GM12878 (cell line): ENCODE results near the gene TMEM214. TPM values are rescaled to one million over a fixed set of nuclear protein-coding genes. Genes with fewer than 3 reads are reported as not detected.

Experiments
- ATAC-seq: fragments of 200-7000 bp; cut with Tn5 transposase; 3 replicates; pipeline ENCODE4 v1.9.1; 2020; ENCODE audit warnings: mild to moderate bottlenecking, moderate library complexity
- BruUV-seq: library from RNA; stranded (reverse); fragments of 400-500 nt; replicated peaks from 2 replicates; lab custom pipeline; 2021; lab: Mats Ljungman, UMichigan
- CTCF ChIA-PET: fragments of 300-600 bp; sonication (Branson Sonifier 250); formaldehyde crosslinking; extraction: SDS; loops from one replicate; lab custom pipeline; 2021; ENCODE audit warnings: inconsistent platforms; lab: Yijun Ruan, JAX
- POLR2A ChIA-PET: fragments of 350-600 bp; formaldehyde crosslinking; extraction: SDS; loops from one replicate; lab custom pipeline; 2021; ENCODE audit warnings: inconsistent platforms; lab: Charles Lee
- RAD21 ChIA-PET: fragments of 300-600 bp; sonication (Branson Sonifier 250); formaldehyde crosslinking; loops from one replicate; lab custom pipeline; 2023; ENCODE audit warnings: antibody characterized with exemption; ENCODE audit not compliant: unreplicated experiment; lab: Charles Lee
- SMC1A ChIA-PET: fragments of 300-600 bp; sonication (Branson Sonifier 250); formaldehyde crosslinking; loops from one replicate; lab custom pipeline; 2023; ENCODE audit not compliant: unreplicated experiment, uncharacterized antibody; lab: Charles Lee
- DNase-seq: peaks from one replicate; pipeline ENCODE4 v3.0.0-alpha.2; 2011; ENCODE audit warnings: low read depth, low spot score
- FAIRE-seq: peaks from 3 replicates; lab custom pipeline; 2011; peaks lifted over from hg19 to GRCh38; lab: Jason Lieb, UNC
- H2AFZ ChIP-seq: 2 replicates; pipeline ENCODE4 v1.6.0; 2011; ENCODE audit warnings: low read depth, low read length, control low read depth; ENCODE audit not compliant: control insufficient read depth
- H3K27ac ChIP-seq: 2 replicates; pipeline ENCODE4 v1.5.1; 2011; ENCODE audit warnings: control low read depth; ENCODE audit not compliant: control insufficient read depth, insufficient read depth
- H3K27me3 ChIP-seq, 2 experiments: replicated peaks in 1 of 2; 2 replicates each; pipeline versions ENCODE4 v1.6.0 to v1.6.1; 2011; ENCODE audit warnings: low read length in 1 of 2; ENCODE audit not compliant: control insufficient read depth in 2 of 2, insufficient read depth in 2 of 2
- H3K36me3 ChIP-seq, 2 experiments: 2 replicates each; pipeline ENCODE4 v1.5.1; 2011; ENCODE audit warnings: low read length in 1 of 2; ENCODE audit not compliant: control insufficient read depth in 2 of 2, insufficient read depth in 2 of 2
- H3K4me1 ChIP-seq: 2 replicates; pipeline ENCODE4 v1.6.1; 2011; ENCODE audit warnings: mild to moderate bottlenecking, low read length, moderate library complexity, mixed read lengths; ENCODE audit not compliant: control insufficient read depth, insufficient read depth
- H3K4me2 ChIP-seq: 2 replicates; pipeline ENCODE4 v1.6.0; 2011; ENCODE audit warnings: control low read depth; ENCODE audit not compliant: control insufficient read depth, insufficient read depth
- H3K4me3 ChIP-seq: fragments of 200-600 bp; sonication (generic); 2 replicates; pipeline ENCODE4 v1.5.1; 2016
- H3K79me2 ChIP-seq: 2 replicates; pipeline ENCODE4 v1.6.0; 2011; ENCODE audit warnings: low read length; ENCODE audit not compliant: control insufficient read depth, insufficient read depth
- H3K9ac ChIP-seq: 2 replicates; pipeline ENCODE4 v1.8.0; 2011; ENCODE audit warnings: low read length, control low read depth, mixed read lengths; ENCODE audit not compliant: control insufficient read depth, insufficient read depth
- H3K9me3 ChIP-seq: replicated peaks from 3 replicates; pipeline ENCODE4 v1.5.1; 2011; ENCODE audit warnings: mild to moderate bottlenecking, low read length; ENCODE audit not compliant: control insufficient read depth, insufficient read depth
- H4K20me1 ChIP-seq: 2 replicates; pipeline ENCODE4 v1.6.0; 2011; ENCODE audit not compliant: control insufficient read depth, insufficient read depth
- ATF3 ChIP-seq: IDR thresholded peaks from 2 replicates; pipeline ENCODE4 v1.6.1; 2011; ENCODE audit warnings: low read depth, mild to moderate bottlenecking, low read length, moderate library complexity, borderline replicate concordance; ENCODE audit errors: extremely low read depth
- EED ChIP-seq: sonication (generic); IDR thresholded peaks from 2 replicates; pipeline ENCODE4 v1.6.1; 2016; ENCODE audit warnings: antibody characterized with exemption, low read depth
- IKZF1 ChIP-seq: fragments of 450-650 bp; conservative IDR thresholded peaks from 2 replicates; pipeline ENCODE4 v1.6.1; 2017; ENCODE audit warnings: antibody characterized with exemption, mild to moderate bottlenecking
- JUNB ChIP-seq: IDR thresholded peaks from 2 replicates; pipeline ENCODE4 v1.6.1; 2016; ENCODE audit warnings: antibody characterized with exemption, mild to moderate bottlenecking
- NR2F1 ChIP-seq: fragments of 450-650 bp; conservative IDR thresholded peaks from 2 replicates; pipeline ENCODE4 v1.6.1; 2017; ENCODE audit warnings: mild to moderate bottlenecking
- RELB ChIP-seq: fragments of 450-650 bp; IDR thresholded peaks from 2 replicates; pipeline ENCODE4 v1.6.1; 2017; ENCODE audit warnings: low read depth, mild to moderate bottlenecking, moderate library complexity
- TCF7 ChIP-seq: IDR thresholded peaks from 2 replicates; pipeline ENCODE4 v1.6.1; 2014; ENCODE audit warnings: antibody characterized with exemption, borderline replicate concordance
- ZNF592 ChIP-seq: fragments of 450-650 bp; IDR thresholded peaks from 2 replicates; pipeline ENCODE4 v1.6.1; 2017; ENCODE audit warnings: mild to moderate bottlenecking, moderate library complexity
- ZNF687 ChIP-seq: fragments of 450-650 bp; IDR thresholded peaks from 2 replicates; pipeline ENCODE4 v1.6.1; 2017; ENCODE audit warnings: mild to moderate bottlenecking, moderate library complexity
- WGBS: methylation state at CpG from one replicate; pipeline ENCODE4 v1.1.6; 2016; ENCODE audit warnings: low lambda C conversion rate; ENCODE audit not compliant: insufficient replicate concordance, insufficient coverage; ENCODE audit errors: missing lambda C conversion rate; 5-methylcytosine and 5-hydroxymethylcytosine counted together
- in situ Hi-C: fragments of 300-500 bp; cut with MboI; formaldehyde crosslinking; loops from 9 replicates; pipeline ENCODE4 v1.14.3; 2018; ENCODE audit warnings: mixed read lengths
- intact Hi-C: fragments of 100-400 bp; cut with micrococcal nuclease; formaldehyde crosslinking; loops from one replicate; pipeline ENCODE4 v1.14.2; 2022; ENCODE audit not compliant: unreplicated experiment
- polyA plus RNA-seq, 11 experiments: library from polyadenylated mRNA; depleted of rRNA in 4 of 11; unstranded in 6 of 11; stranded (reverse) in 5 of 11; fragments of >200 nt; fragmentation: Nextera tagmentation in 4 of 11; fragmentation: Illumina TruSeq in 1 of 11; extraction: Ambion mirVana in 4 of 11; extraction: Trizol in 1 of 11; gene quantifications; 1 replicate in 1 of 11; 2 replicates in 10 of 11; pipeline versions ENCODE4 v1.2.1 to v1.2.3, GENCODE V29; 2011 to 2016; ENCODE audit warnings: inconsistent platforms in 2 of 11, missing spikeins in 2 of 11, low read depth in 1 of 11
- total RNA-seq, 4 experiments: library from RNA; depleted of rRNA in 3 of 4; stranded (reverse); fragments of >200 nt in 3 of 4; fragmentation: Illumina TruSeq in 1 of 4; extraction: Trizol in 1 of 4; gene quantifications; 2 replicates each; pipeline versions ENCODE4 v1.2.1 to v1.2.3, GENCODE V29; 2013 to 2021

The TMEM214 gene
- total and polyA plus RNA-seq, 10 of the 15 experiments (the other 5 are each of a cell fraction or from before 2014, with no cell fraction given) = 10.4 to 79.2 (median 45.0) TPM

- TF ChIP-seq ZNF687 = no peak
- no peak for TF ChIP-seq EED
These were observed 7.4 kb upstream of the TMEM214 start (continued) for GRCh38 chr2:27025281-27025800.

GRCh38 chr2:27025861-27026851 lies 6.6 kb upstream of the TMEM214 start:
- FAIRE-seq = no peak
- POLR2A ChIA-PET = interaction anchor here (0.5 kb wide), 1 partner anchor 10 kb away, joined by 5 read pairs; no protein-coding TSS in a partner anchor
- H2AFZ ChIP-seq = no peak overlapping the region
- H3K9ac ChIP-seq = no peak overlapping the region
- no peaks in the 10 kb centered on the region for H3K27me3 ChIP-seq
- peaks cover 3% of the 10 kb centered on the region for H3K4me1 ChIP-seq
- H3K36me3 ChIP-seq = peaks cover 0 to 9% of the 10 kb centered on the region in 2 experiments; a peak in 3 of 4 replicates
- H3K9me3 ChIP-seq = no peaks in the 10 kb centered on the region
- SMC1A ChIA-PET = interaction anchor here (0.9 kb wide), 1 partner anchor 9 kb away, joined by 3 read pairs; no protein-coding TSS in a partner anchor
- RAD21 ChIA-PET = interaction anchor here (1.2 kb wide), 1 partner anchor 24 kb away, joined by 3 read pairs; no protein-coding TSS in a partner anchor
- no peak overlapping the region for H3K4me3 ChIP-seq
- H3K27ac ChIP-seq = no peak overlapping the region
- intact Hi-C loops (no loop called here), in situ Hi-C loops (no loop called here)
- no peak for ATAC-seq
- no peak overlapping the region for H3K4me2 ChIP-seq
- no peak for DNase-seq
- no peaks in the 10 kb centered on the region; the same call in none of the 2 replicates for H3K79me2 ChIP-seq
- no peaks in the 10 kb centered on the region for H4K20me1 ChIP-seq
- CTCF ChIA-PET = interaction anchor here (1.2 kb wide), 1 partner anchor 45 kb away, joined by 3 read pairs; no protein-coding TSS in a partner anchor
- no TSS peak for BruUV-seq
- 96% methylated on average over 22 of the region's 24 CpGs for WGBS
- TF ChIP-seq IKZF1 = no peak
- no peak for TF ChIP-seq ZNF592
- TF ChIP-seq TCF7 = no peak
- TF ChIP-seq RELB = no peak
- TF ChIP-seq NR2F1 = no peak
- TF ChIP-seq ATF3 = no peak
- TF ChIP-seq JUNB = no peak
